Heart right ventricle (tissue), 16 donors: ENCODE data around the gene SWAP70. TPM values are rescaled to one million over a fixed set of nuclear protein-coding genes. Genes with fewer than 3 reads are reported as not detected.
"Not testable (repeated sequence)": the region's sequence is repeated elsewhere in the genome, so short reads cannot be mapped to it uniquely, and the experiment has no call there.

ENCODE experiments used
- ATAC-seq, 8 donors: fragments of 200-7000 bp; cut with Tn5 transposase; one replicate each; pipeline ENCODE4 v1.9.1; 2020; ENCODE audit warnings: mild to moderate bottlenecking in 8 of 8, moderate library complexity in 8 of 8, moderate number of reproducible peaks in 1 of 8
- DNase-seq, 2 donors: peaks; one replicate each; pipeline ENCODE4 v3.0.0-alpha.2; 2020
- H3K27ac ChIP-seq, 10 donors: fragments of 200-600 bp; sonication (generic) in 2 of 10; one replicate each; pipeline versions ENCODE4 v1.5.0 to v1.8.0; 2020 to 2022; ENCODE audit warnings: mild to moderate bottlenecking in 3 of 10
- H3K27me3 ChIP-seq, 7 donors: fragments of 200-600 bp; one replicate each; pipeline ENCODE4 v1.8.0; 2021 to 2022; ENCODE audit warnings: mild to moderate bottlenecking in 2 of 7
- H3K36me3 ChIP-seq, 9 donors: fragments of 200-600 bp; sonication (generic) in 1 of 9; one replicate each; pipeline versions ENCODE4 v1.5.0 to v1.8.0; 2020 to 2022; ENCODE audit warnings: mild to moderate bottlenecking in 2 of 9
- H3K4me1 ChIP-seq, 9 donors: fragments of 200-600 bp; sonication (generic) in 1 of 9; one replicate each; pipeline versions ENCODE4 v1.5.0 to v1.8.0; 2020 to 2022; ENCODE audit warnings: mild to moderate bottlenecking in 4 of 9
- H3K4me3 ChIP-seq, 10 donors: fragments of 200-600 bp; sonication (generic) in 2 of 10; one replicate each; pipeline versions ENCODE4 v1.5.0 to v1.8.0; 2020 to 2022; ENCODE audit warnings: mild to moderate bottlenecking in 7 of 10, moderate library complexity in 2 of 10
- H3K9me3 ChIP-seq, 11 donors: fragments of 200-600 bp in 10 of 11; sonication (generic) in 2 of 11; one replicate each; pipeline versions ENCODE4 v1.5.0 to v1.8.0; 2013 to 2022; ENCODE audit warnings: mild to moderate bottlenecking in 2 of 11, control low read depth in 1 of 11, moderate library complexity in 1 of 11
- WGBS, 2 donors: extraction: QIAGEN DNeasy Blood & Tissue Kit; methylation state at CpG; one replicate each; pipeline ENCODE4 v1.1.7; 2013; ENCODE audit warnings: inconsistent platforms in 1 of 2; 5-methylcytosine and 5-hydroxymethylcytosine counted together
- intact Hi-C, 10 donors: fragments of 100-400 bp; cut with DNase I; formaldehyde crosslinking; loops; one replicate each; pipeline versions ENCODE4 v1.11.1 to v1.14.2; 2022
- polyA plus RNA-seq, 2 donors: library from polyadenylated mRNA; stranded (reverse); fragments of 200-250 nt; gene quantifications; one replicate each; pipeline ENCODE4 v1.2.3, GENCODE V29; 2013
- total RNA-seq, 10 donors: library from RNA; stranded (reverse); fragmentation: NEBNext Ultra II Directional in 3 of 10; extraction: Animal tissue kit (Norgen Biotek cat#: 25700) in 3 of 10; gene quantifications; one replicate each; pipeline versions ENCODE4 v1.2.1 to v1.2.4, GENCODE V29; 2021 to 2023
- TF ChIP-seq, protein P1 (sequence below), 9 donors: fragments of 200-600 bp; sonication (generic) in 2 of 9; IDR thresholded peaks; one replicate each; pipeline versions ENCODE4 v1.5.0 to v1.8.0; 2021 to 2022; ENCODE audit warnings: antibody characterized with exemption in 9 of 9, mild to moderate bottlenecking in 5 of 9, moderate library complexity in 1 of 9
- donor health status: Arrhythmogenic right ventricular cardiomyopathy.
- donor health status: ischemic (EF 13 %, LVEDD 7.1; RV severe dilation, severe dysfunction).
- donor health status: healthy with polysubstance abuse.
- donor health status: DM: no; HTN: yes; CAD: no.
- donor health status: DM: no; HTN: no; CAD: no.
- donor health status: ischemic (EF 25% LVEDD 6.9; RV normal size, moderate dysfunction).
- donor health status: ischemic (EF 25% LVEDD 5.7; RV mildly dilated, moderate dysfunction).
- donor health status: healthy.
- donor health status: DM: yes; HTN: yes; CAD: no.
- donor health status: Ischemic cardiomyopathy.
- donor health status: ischemic (EF 35%, LVEDD 5.7; RV mildly dilated, moderate dysfunction).
- donor health status: nonischemic (EF 11% LVEDD 7.7; RV severe dilation, severe dysfunction).
- donor health status: DM: yes; HTN: yes; CAD: no.
- donor health status: PGD.
- donor health status: ischemic (EF 29% LVEDD 5.4; RV normal size, mild dysfunction).
- donor health status: nonischemic (EF 23%, LVEDD 6.1; RV moderate dilation, normal function).

The SWAP70 gene
- total and polyA plus RNA-seq, 12 donors = 7.8 to 33.4 (median 19.6) TPM

DNA sequence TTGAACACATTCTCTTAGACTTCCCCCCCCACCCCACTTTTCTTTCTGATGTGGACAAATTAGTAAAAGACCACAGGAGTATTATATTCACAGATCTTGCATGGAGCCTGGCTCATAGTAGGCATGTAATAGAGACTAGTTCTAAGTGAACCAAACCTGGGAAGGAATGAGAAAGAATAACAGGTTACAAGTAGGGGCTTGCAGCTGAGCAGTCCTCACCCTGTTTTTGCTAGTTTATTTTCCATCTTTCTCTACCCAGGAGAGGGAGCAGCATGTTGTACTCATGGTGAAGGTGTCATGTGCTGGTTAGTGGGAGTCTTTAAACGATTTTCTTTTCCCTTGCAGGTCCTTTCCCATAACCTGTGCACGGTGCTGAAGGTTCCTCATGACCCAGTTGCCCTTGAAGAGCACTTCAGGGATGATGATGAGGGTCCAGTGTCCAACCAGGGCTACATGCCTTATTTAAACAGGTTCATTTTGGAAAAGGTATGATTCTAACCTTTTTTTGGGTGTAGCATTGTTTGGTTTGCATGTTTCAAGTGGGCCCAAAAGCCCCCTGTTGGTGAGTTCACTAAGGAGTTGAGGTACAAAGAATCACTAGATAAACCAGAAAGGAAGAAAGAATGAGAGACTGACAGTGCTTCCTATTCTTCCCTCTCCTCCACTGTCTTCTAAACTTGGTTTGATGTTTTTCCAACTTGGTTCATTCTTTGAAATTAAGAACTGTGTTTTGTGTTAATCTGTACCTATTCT, 30.1 kb downstream of the SWAP70 start:
- Histone ChIP-seq H3K9me3 (no peaks in the 10 kb centered on the region), H3K4me1 (peaks cover 0 to 48% (median 29%) of the 10 kb centered on the region in 9 donors), H3K4me3 (no peak overlapping the region), H3K27me3 (no peaks in the 10 kb centered on the region), H3K36me3 (peaks cover 0 to 43% (median 12%) of the 10 kb centered on the region in 9 donors), H3K27ac (peak overlapping the region in 1 of 10 donors; percentile 91)
- no peak for ATAC-seq
- 85 to 87% methylated on average over 2 of the region's 2 CpGs for WGBS, 2 donors
- DNase-seq = no peak
- TF ChIP-seq, protein P1, sequence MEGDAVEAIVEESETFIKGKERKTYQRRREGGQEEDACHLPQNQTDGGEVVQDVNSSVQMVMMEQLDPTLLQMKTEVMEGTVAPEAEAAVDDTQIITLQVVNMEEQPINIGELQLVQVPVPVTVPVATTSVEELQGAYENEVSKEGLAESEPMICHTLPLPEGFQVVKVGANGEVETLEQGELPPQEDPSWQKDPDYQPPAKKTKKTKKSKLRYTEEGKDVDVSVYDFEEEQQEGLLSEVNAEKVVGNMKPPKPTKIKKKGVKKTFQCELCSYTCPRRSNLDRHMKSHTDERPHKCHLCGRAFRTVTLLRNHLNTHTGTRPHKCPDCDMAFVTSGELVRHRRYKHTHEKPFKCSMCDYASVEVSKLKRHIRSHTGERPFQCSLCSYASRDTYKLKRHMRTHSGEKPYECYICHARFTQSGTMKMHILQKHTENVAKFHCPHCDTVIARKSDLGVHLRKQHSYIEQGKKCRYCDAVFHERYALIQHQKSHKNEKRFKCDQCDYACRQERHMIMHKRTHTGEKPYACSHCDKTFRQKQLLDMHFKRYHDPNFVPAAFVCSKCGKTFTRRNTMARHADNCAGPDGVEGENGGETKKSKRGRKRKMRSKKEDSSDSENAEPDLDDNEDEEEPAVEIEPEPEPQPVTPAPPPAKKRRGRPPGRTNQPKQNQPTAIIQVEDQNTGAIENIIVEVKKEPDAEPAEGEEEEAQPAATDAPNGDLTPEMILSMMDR (IDR thresholded peaks at IDR 0.05) = no peak
- intact Hi-C loops = no loop called here

DNA sequence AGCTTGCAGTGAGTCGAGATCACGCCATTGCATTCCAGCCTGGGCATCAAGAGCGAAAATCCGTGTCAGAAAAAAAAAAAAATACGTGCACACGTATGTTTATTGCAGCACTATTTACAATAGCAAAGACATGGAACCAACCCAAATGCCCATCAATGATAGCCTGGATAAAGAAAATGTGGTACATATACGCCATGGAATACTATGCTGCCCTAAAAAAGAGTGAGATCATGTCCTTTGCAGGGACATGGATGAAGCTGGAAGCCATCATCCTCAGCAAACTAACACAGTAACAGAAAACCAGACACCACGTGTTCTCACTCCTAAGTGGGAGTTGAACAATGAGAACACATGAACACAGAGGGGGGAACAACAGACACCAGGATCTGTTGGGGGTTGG, 31.4 kb downstream of the SWAP70 start:
- intact Hi-C loops, ATAC-seq: not testable (repeated sequence)
- peaks cover 0 to 43% (median 12%) of the 10 kb centered on the region in 9 donors for H3K36me3 ChIP-seq

DNA sequence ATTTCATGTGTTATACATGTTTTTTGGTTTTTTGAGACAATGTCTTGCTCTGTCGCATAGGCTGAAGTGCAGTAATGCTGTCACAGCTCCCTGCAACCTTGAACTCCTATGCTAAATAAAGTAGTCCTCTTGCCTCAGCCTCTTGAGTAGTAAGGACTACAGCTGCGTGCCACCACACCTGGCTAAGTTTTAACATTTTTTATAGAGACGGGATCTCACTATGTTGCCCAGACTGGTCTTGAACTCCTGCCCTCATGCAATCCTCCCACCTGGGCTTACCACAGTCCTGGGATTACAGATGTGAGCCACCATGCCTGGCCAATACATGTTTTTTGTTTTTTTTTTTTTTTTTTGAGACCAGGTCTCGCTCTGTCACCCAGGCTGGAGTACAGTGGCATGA, 33.9 kb downstream of the SWAP70 start:
- Histone ChIP-seq H3K36me3 (peaks cover 0 to 43% (median 12%) of the 10 kb centered on the region in 9 donors), H3K9me3 (no peaks in the 10 kb centered on the region), H3K4me3 (no peak overlapping the region), H3K27me3 (no peaks in the 10 kb centered on the region), H3K4me1 (peaks cover 0 to 43% (median 34%) of the 10 kb centered on the region in 9 donors), H3K27ac (no peak overlapping the region)
- TF ChIP-seq, protein P1 (IDR thresholded peaks at IDR 0.05) = no peak
- 96 to 98% methylated on average over 4 of the region's 4 CpGs for WGBS, 2 donors
- ATAC-seq = no peak
- intact Hi-C loops = no loop called here
- DNase-seq = no peak

More for the DNA sequence above, 31.4 kb downstream of the SWAP70 start:
- 98 to 99% methylated on average over 8 of the region's 8 CpGs for WGBS, 2 donors
- not testable (repeated sequence) for H3K27ac ChIP-seq, DNase-seq, H3K27me3 ChIP-seq, H3K4me3 ChIP-seq, H3K9me3 ChIP-seq
- peaks cover 0 to 45% (median 18%) of the 10 kb centered on the region in 9 donors for H3K4me1 ChIP-seq

DNA sequence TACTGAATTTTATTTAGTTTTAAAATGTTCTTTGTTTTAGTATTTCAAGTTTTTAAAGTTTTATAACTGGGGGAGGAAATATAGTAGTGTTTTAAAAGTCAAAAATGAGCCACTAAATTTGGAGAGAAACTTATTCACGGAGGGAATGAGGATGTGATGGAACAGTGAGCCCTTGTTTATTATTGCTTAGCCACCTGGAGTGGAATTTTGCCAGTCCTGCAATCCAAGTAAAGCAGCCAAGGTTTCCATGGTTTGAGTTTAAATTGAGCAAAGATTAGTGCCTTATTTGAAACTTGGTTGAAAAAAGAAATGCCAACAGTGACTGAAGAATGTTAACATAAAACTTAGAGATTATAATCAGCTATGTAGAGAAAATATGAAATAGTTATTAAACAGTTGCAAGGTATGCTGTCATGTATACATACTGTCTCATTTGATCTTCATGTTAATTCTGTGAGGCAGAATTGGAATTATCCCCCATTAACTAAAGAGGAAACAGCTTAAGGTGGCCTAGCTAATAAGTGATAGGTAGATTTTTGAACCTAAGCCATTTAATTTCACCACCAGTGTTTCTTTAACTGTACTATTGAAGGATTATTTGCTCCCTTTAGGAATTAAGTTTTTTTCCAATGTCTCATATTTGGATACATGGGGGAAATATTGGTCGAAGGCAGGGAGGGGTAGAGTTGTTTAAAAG, 36.4 kb downstream of the SWAP70 start:
- 40 to 46% methylated on average over 2 of the region's 2 CpGs for WGBS, 2 donors

More for the DNA sequence above, 36.4 kb downstream of the SWAP70 start:
- TF ChIP-seq, protein P1 (IDR thresholded peaks at IDR 0.05) = no peak
- H3K27me3 ChIP-seq = no peaks in the 10 kb centered on the region
- H3K36me3 ChIP-seq = peaks cover 0 to 30% (median 3%) of the 10 kb centered on the region in 9 donors
- peak in 3 of 8 donors; percentile 38 to 44 (median 39) for ATAC-seq
- peaks cover 0 to 52% (median 38%) of the 10 kb centered on the region in 9 donors for H3K4me1 ChIP-seq
- no peaks in the 10 kb centered on the region for H3K9me3 ChIP-seq
- intact Hi-C loops = no loop called here
- H3K27ac ChIP-seq = peak overlapping the region in 6 of 10 donors; percentile 8 to 63 (median 52)
- no peak for DNase-seq
- no peak overlapping the region for H3K4me3 ChIP-seq
